ENCODE data around the gene LHFPL6.

Gene LHFPL6

GRCh38 chr13:39302820-39303219, 300.2 kb downstream of the LHFPL6 start:
- Histone ChIP-seq H3K4me1 (ENCODE audit: insufficient read depth, low read length, severe bottlenecking) (no peaks in the 10 kb centered on the region), H3K9me3 (ENCODE audit: low read length) (no peaks in the 10 kb centered on the region), H3K36me3 (ENCODE audit: insufficient read depth, low read length) (no peaks in the 10 kb centered on the region), H3K27ac (ENCODE audit: low read depth, low read length, poor library complexity, severe bottlenecking) (no peak overlapping the region), H2AFZ (ENCODE audit: low read length) (no peak overlapping the region), H3K9ac (ENCODE audit: low read length) (no peak overlapping the region), H3F3A (ENCODE audit: insufficient read depth, low read length) (no peaks in the 10 kb centered on the region), H3K79me2 (ENCODE audit: insufficient read depth, low read length) (no peaks in the 10 kb centered on the region), H3K27me3 (ENCODE audit: insufficient read depth, low read length) (no peaks in the 10 kb centered on the region), H3K4me2 (ENCODE audit: low read length) (no peak overlapping the region), H3K9me2 (ENCODE audit: low read depth, low read length) (no peaks in the 10 kb centered on the region), H4K20me1 (ENCODE audit: insufficient read depth, low read length) (no peaks in the 10 kb centered on the region), H3K4me3 (ENCODE audit: low read depth, low read length, poor library complexity, severe bottlenecking) (no peak overlapping the region)
- TF ChIP-seq EZH2 (IDR thresholded peaks at IDR 0.05; ENCODE audit: borderline replicate concordance, low read length) (no peak), CTCF (IDR thresholded peaks at IDR 0.05; ENCODE audit: low read length) (no peak)

GRCh38 chr13:39298951-39299350, 304.0 kb downstream of the LHFPL6 start:
- H3K27ac ChIP-seq (ENCODE audit: low read depth, low read length, poor library complexity, severe bottlenecking): no peak overlapping the region
- no peak overlapping the region for H3K4me2 ChIP-seq (ENCODE audit: low read length)
- H2AFZ ChIP-seq (ENCODE audit: low read length): no peak overlapping the region
- H3F3A ChIP-seq (ENCODE audit: insufficient read depth, low read length): no peaks in the 10 kb centered on the region
- no peaks in the 10 kb centered on the region for H4K20me1 ChIP-seq (ENCODE audit: insufficient read depth, low read length)
- no peaks in the 10 kb centered on the region for H3K27me3 ChIP-seq (ENCODE audit: insufficient read depth, low read length)
- H3K79me2 ChIP-seq (ENCODE audit: insufficient read depth, low read length): no peaks in the 10 kb centered on the region
- no peak overlapping the region for H3K4me3 ChIP-seq (ENCODE audit: low read depth, low read length, poor library complexity, severe bottlenecking)
- no peak overlapping the region for H3K9ac ChIP-seq (ENCODE audit: low read length)
- TF ChIP-seq CTCF (IDR thresholded peaks at IDR 0.05; ENCODE audit: low read length) (no peak), EZH2 (IDR thresholded peaks at IDR 0.05; ENCODE audit: borderline replicate concordance, low read length) (no peak)
- H3K9me3 ChIP-seq (ENCODE audit: low read length): no peaks in the 10 kb centered on the region
- no peaks in the 10 kb centered on the region for H3K9me2 ChIP-seq (ENCODE audit: low read depth, low read length)
- H3K36me3 ChIP-seq (ENCODE audit: insufficient read depth, low read length): no peaks in the 10 kb centered on the region
- no peaks in the 10 kb centered on the region for H3K4me1 ChIP-seq (ENCODE audit: insufficient read depth, low read length, severe bottlenecking)

- Histone ChIP-seq H3K9me2 (ENCODE audit: low read depth, low read length) (no peaks in the 10 kb centered on the region), H3K9ac (ENCODE audit: low read length) (no peak overlapping the region), H4K20me1 (ENCODE audit: insufficient read depth, low read length) (no peaks in the 10 kb centered on the region), H3K36me3 (ENCODE audit: insufficient read depth, low read length) (no peaks in the 10 kb centered on the region), H2AFZ (ENCODE audit: low read length) (no peak overlapping the region), H3K27ac (ENCODE audit: low read depth, low read length, poor library complexity, severe bottlenecking) (no peak overlapping the region), H3K79me2 (ENCODE audit: insufficient read depth, low read length) (no peaks in the 10 kb centered on the region), H3K4me2 (ENCODE audit: low read length) (no peak overlapping the region), H3K4me3 (ENCODE audit: low read depth, low read length, poor library complexity, severe bottlenecking) (no peak overlapping the region), H3F3A (ENCODE audit: insufficient read depth, low read length) (no peaks in the 10 kb centered on the region), H3K4me1 (ENCODE audit: insufficient read depth, low read length, severe bottlenecking) (no peaks in the 10 kb centered on the region), H3K9me3 (ENCODE audit: low read length) (no peaks in the 10 kb centered on the region), H3K27me3 (ENCODE audit: insufficient read depth, low read length) (no peaks in the 10 kb centered on the region)
- TF ChIP-seq CTCF (IDR thresholded peaks at IDR 0.05; ENCODE audit: low read length) (no peak), EZH2 (IDR thresholded peaks at IDR 0.05; ENCODE audit: borderline replicate concordance, low read length) (no peak)
These were observed 305.3 kb downstream of the LHFPL6 start for GRCh38 chr13:39297664-39298171.

All from OCI-LY1 (cell line).